Nephron progenitor cell (in vitro differentiated cells): Measurements from ENCODE around the gene TDRD3.

Source experiments
- DNase-seq: peaks from one replicate; pipeline ENCODE4 v3.0.0; 2021
- H3K27ac Mint-ChIP-seq: 2 replicates; pipeline ENCODE4 v1.8.0; 2021; ENCODE audit warnings: mild to moderate bottlenecking, moderate library complexity, mixed read lengths
- H3K27me3 Mint-ChIP-seq: 2 replicates; pipeline ENCODE4 v1.8.0; 2021; ENCODE audit warnings: mild to moderate bottlenecking, low read depth, mixed read lengths; ENCODE audit not compliant: poor library complexity
- H3K36me3 Mint-ChIP-seq: 2 replicates; pipeline ENCODE4 v1.8.0; 2021; ENCODE audit warnings: low read depth, mixed read lengths
- H3K4me1 Mint-ChIP-seq: 2 replicates; pipeline ENCODE4 v1.8.0; 2021; ENCODE audit warnings: mixed read lengths
- H3K4me3 Mint-ChIP-seq: 2 replicates; pipeline ENCODE4 v1.8.0; 2021; ENCODE audit warnings: mild to moderate bottlenecking, moderate library complexity, mixed read lengths
- H3K9me3 Mint-ChIP-seq: 2 replicates; pipeline ENCODE4 v1.8.0; 2021; ENCODE audit warnings: mild to moderate bottlenecking, moderate library complexity, mixed read lengths
- CTCF ChIP-seq: fragments of 200-600 bp; sonication (generic); IDR thresholded peaks from 2 replicates; pipeline ENCODE4 v1.5.0; 2021; ENCODE audit warnings: antibody characterized with exemption

Gene TDRD3

DNA sequence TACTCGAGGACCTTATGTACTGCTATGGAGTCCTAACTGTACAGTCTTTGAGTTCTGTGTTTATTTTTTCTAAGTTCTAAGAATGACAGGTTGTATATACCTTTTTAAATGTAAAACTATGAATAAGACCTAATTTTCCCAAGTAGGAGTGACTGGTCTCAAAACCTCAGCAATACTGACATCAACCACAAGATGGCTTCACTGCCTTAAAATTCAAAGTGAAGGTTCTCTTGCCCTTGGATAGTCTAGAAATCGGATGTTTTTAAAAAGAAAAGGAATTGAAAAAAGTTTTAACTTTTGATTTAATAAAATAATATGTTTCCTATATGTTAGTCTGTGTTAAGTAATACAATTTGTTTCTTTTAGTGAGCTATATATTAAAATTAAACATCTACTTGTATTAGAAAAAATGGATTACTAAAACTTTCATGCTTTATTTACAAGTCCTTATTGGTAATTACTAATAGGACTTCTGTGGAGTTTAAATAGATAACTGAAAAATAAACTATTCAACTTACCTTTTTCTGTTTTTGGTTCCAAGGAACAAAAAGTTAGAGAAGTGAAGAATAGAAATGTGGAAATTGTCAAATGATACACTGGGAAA, 52.0 kb downstream of the TDRD3 start:
- Mint-ChIP-seq H3K36me3 (peaks cover 6% of the 10 kb centered on the region), H3K27me3 (no peaks in the 10 kb centered on the region), H3K4me3 (no peak overlapping the region), H3K27ac (no peak overlapping the region), H3K4me1 (no peaks in the 10 kb centered on the region), H3K9me3 (no peaks in the 10 kb centered on the region)
- peak; percentile 16 for DNase-seq
- TF ChIP-seq CTCF, result peak; percentile 82

DNA sequence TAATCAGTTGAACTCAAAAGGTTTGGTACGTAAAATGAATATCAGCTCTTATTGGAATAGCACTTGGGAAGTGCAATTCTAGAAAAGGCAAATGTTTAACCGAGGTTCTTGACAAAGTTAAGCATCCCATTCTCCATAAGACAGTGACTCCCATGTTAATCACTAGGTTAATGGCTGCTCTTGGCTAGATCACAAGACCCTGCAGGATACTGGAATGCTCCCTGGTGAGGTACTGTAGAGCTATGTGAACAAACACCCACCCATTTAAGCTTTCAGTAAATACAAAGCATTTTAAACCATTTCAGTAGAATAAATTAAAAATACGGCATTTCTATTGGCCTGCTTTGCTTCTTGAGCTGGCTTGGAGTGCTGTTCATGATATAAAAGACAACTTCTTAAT, 56.5 kb downstream of the TDRD3 start:
- Mint-ChIP-seq H3K4me1 (no peaks in the 10 kb centered on the region), H3K27me3 (no peaks in the 10 kb centered on the region), H3K36me3 (peaks cover 26% of the 10 kb centered on the region), H3K27ac (no peak overlapping the region), H3K9me3 (no peaks in the 10 kb centered on the region), H3K4me3 (no peak overlapping the region)
- no peak for TF ChIP-seq CTCF
- no peak for DNase-seq

GRCh38 chr13:60454425-60454824, 57.4 kb downstream of the TDRD3 start:
- Mint-ChIP-seq H3K27ac (no peak overlapping the region), H3K9me3 (no peaks in the 10 kb centered on the region), H3K27me3 (no peaks in the 10 kb centered on the region), H3K4me1 (no peaks in the 10 kb centered on the region), H3K36me3 (peaks cover 29% of the 10 kb centered on the region), H3K4me3 (no peak overlapping the region)
- TF ChIP-seq CTCF, result no peak
- no peak for DNase-seq

- no peak for TF ChIP-seq CTCF
- no peak for DNase-seq
- Mint-ChIP-seq H3K9me3 (peaks cover 11% of the 10 kb centered on the region), H3K4me3 (no peak overlapping the region), H3K27ac (peak overlapping the region; percentile 58), H3K4me1 (peaks cover 7% of the 10 kb centered on the region), H3K27me3 (peaks cover 2% of the 10 kb centered on the region), H3K36me3 (peaks cover 42% of the 10 kb centered on the region)
Measured at GRCh38 chr13:60463787-60464186, 66.8 kb downstream of the TDRD3 start.

DNA sequence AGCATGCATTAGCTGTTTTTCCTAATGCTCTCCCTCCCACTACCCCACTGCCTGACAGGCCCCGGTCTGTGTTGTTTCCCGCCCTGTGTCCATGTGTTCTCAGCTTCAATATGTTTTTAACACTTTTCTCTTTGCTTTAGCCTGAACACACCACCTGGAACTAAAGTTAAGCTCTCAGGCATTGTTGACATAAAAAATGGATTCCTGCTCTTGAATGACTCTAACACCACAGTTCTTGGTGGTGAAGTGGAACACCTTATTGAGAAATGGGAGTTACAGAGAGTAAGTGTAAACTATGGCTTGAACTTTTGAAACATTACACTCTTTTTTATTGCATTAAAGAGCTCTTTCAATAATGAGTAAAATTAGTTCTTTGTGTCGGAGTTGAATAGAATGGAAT, 70.1 kb downstream of the TDRD3 start:
- Mint-ChIP-seq H3K27me3 (peaks cover 2% of the 10 kb centered on the region), H3K9me3 (peaks cover 11% of the 10 kb centered on the region), H3K4me1 (peaks cover 7% of the 10 kb centered on the region), H3K27ac (no peak overlapping the region), H3K36me3 (peaks cover 49% of the 10 kb centered on the region), H3K4me3 (no peak overlapping the region)
- TF ChIP-seq CTCF, result no peak
- no peak for DNase-seq

DNA sequence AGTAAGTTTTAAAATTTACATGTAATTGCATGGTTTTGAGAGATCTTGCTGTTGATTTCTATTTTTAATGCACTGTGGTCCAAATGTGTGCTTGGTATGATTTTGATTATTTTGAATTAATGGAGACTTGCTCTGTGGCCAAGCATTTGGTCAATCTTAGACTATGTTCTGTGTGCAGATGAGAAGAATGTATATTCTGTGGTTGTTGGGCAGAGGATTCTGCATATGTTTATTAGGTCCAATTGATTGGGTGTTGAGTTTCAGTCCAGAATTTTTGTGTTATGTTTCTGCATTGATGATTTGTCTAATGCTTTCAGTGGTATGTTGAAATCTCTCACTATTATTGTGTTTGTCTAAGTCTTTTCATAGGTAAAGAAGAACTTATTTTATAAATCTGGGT, 82.3 kb downstream of the TDRD3 start:
- Mint-ChIP-seq H3K27ac (no peak overlapping the region), H3K9me3 (peaks cover 63% of the 10 kb centered on the region), H3K36me3 (peaks cover 91% of the 10 kb centered on the region), H3K4me1 (peaks cover 1% of the 10 kb centered on the region), H3K4me3 (no peak overlapping the region), H3K27me3 (no peaks in the 10 kb centered on the region)
- DNase-seq, result no peak
- no peak for TF ChIP-seq CTCF
